Liver (tissue), 9 donors: ENCODE measurements around the gene CYP3A4. TPM values are rescaled to one million over a fixed set of nuclear protein-coding genes. Genes with fewer than 3 reads are reported as not detected.
A peak's percentile ranks its signal among the peaks of the same experiment; 100 is the strongest.

Experiments
- DNase-seq: peaks from one replicate; pipeline ENCODE4 v3.0.0-alpha.2; 2017; ENCODE audit warnings: low spot score
- H3K27ac ChIP-seq, 2 donors: one replicate each; pipeline ENCODE4 v1.7.0; 2013; ENCODE audit warnings: inconsistent platforms in 2 of 2, low read length in 2 of 2, control low read depth in 1 of 2, low read depth in 1 of 2, mild to moderate bottlenecking in 1 of 2
- H3K27me3 ChIP-seq, 4 donors: one replicate each; pipeline versions ENCODE4 v1.6.1 to v1.7.0; 2013; ENCODE audit warnings: low read length in 3 of 4, inconsistent platforms in 1 of 4, mild to moderate bottlenecking in 1 of 4, moderate library complexity in 1 of 4; ENCODE audit not compliant: control insufficient read depth in 4 of 4, insufficient read depth in 4 of 4
- H3K36me3 ChIP-seq, 4 donors: one replicate each; pipeline versions ENCODE4 v1.6.1 to v1.7.0; 2013; ENCODE audit warnings: low read length in 3 of 4, mild to moderate bottlenecking in 3 of 4, low read depth in 1 of 4, moderate library complexity in 1 of 4; ENCODE audit not compliant: control insufficient read depth in 4 of 4, insufficient read depth in 3 of 4
- H3K4me1 ChIP-seq, 4 donors: one replicate each; pipeline versions ENCODE4 v1.6.1 to v1.7.0; 2013; ENCODE audit warnings: low read length in 3 of 4, mild to moderate bottlenecking in 3 of 4, moderate library complexity in 1 of 4; ENCODE audit not compliant: control insufficient read depth in 4 of 4, insufficient read depth in 4 of 4
- H3K4me3 ChIP-seq, 3 donors: one replicate each; pipeline versions ENCODE4 v1.6.1 to v1.7.0; 2013; ENCODE audit warnings: low read length in 3 of 3, control low read depth in 1 of 3, low read depth in 1 of 3, mild to moderate bottlenecking in 1 of 3
- H3K9ac ChIP-seq, 2 donors: one replicate each; pipeline ENCODE4 v1.7.0; 2013; ENCODE audit warnings: low read length in 2 of 2, mild to moderate bottlenecking in 2 of 2, moderate library complexity in 2 of 2, control low read depth in 1 of 2, low read depth in 1 of 2
- H3K9me3 ChIP-seq, 4 donors: one replicate each; pipeline versions ENCODE4 v1.6.1 to v1.7.0; 2013; ENCODE audit warnings: low read length in 3 of 4; ENCODE audit not compliant: control insufficient read depth in 4 of 4
- ATF3 ChIP-seq: IDR thresholded peaks from 2 replicates; pipeline ENCODE4 v1.6.1; 2016; ENCODE audit warnings: antibody characterized with exemption
- CTCF ChIP-seq: fragments of 150-350 bp; IDR thresholded peaks from 2 replicates; pipeline ENCODE4 v1.5.1; 2017; ENCODE audit warnings: improper control_type of control experiment, low read depth, low read length; ENCODE audit not compliant: missing input control
- EGR1 ChIP-seq, 2 donors: IDR thresholded peaks; 2 replicates each; pipeline ENCODE4 v1.6.1; 2016 to 2018; ENCODE audit warnings: antibody characterized with exemption in 2 of 2, low read depth in 2 of 2
- FOXA1 ChIP-seq: IDR thresholded peaks from 2 replicates; pipeline ENCODE4 v1.6.1; 2016; ENCODE audit warnings: antibody characterized with exemption
- FOXA2 ChIP-seq: IDR thresholded peaks from 2 replicates; pipeline ENCODE4 v1.6.1; 2016; ENCODE audit warnings: antibody characterized with exemption
- GABPA ChIP-seq, 2 donors: IDR thresholded peaks in 1 of 2; conservative IDR thresholded peaks in 1 of 2; 2 replicates each; pipeline ENCODE4 v1.6.1; 2016; ENCODE audit warnings: antibody characterized with exemption in 2 of 2, mild to moderate bottlenecking in 1 of 2, moderate library complexity in 1 of 2
- HNF4A ChIP-seq, 2 donors: conservative IDR thresholded peaks; 2 replicates each; pipeline ENCODE4 v1.6.1; 2016; ENCODE audit warnings: antibody characterized with exemption in 2 of 2, mild to moderate bottlenecking in 2 of 2
- HNF4G ChIP-seq: IDR thresholded peaks from 2 replicates; pipeline ENCODE4 v1.6.1; 2016; ENCODE audit warnings: antibody characterized with exemption
- JUND ChIP-seq, 2 donors: IDR thresholded peaks; 2 replicates each; pipeline ENCODE4 v1.6.1; 2016; ENCODE audit warnings: antibody characterized with exemption in 2 of 2
- MAX ChIP-seq: IDR thresholded peaks from 2 replicates; pipeline ENCODE4 v1.6.1; 2016; ENCODE audit warnings: antibody characterized with exemption
- NR2F2 ChIP-seq: IDR thresholded peaks from 2 replicates; pipeline ENCODE4 v1.6.1; 2016; ENCODE audit warnings: antibody characterized with exemption
- RAD21 ChIP-seq, 2 donors: IDR thresholded peaks; 2 replicates each; pipeline ENCODE4 v1.6.1; 2016; ENCODE audit warnings: antibody characterized with exemption in 2 of 2, mild to moderate bottlenecking in 2 of 2
- REST ChIP-seq: IDR thresholded peaks from 2 replicates; pipeline ENCODE4 v1.6.1; 2016; ENCODE audit warnings: antibody characterized with exemption, mild to moderate bottlenecking
- RXRA ChIP-seq, 2 donors: IDR thresholded peaks; 2 replicates each; pipeline ENCODE4 v1.6.1; 2017 to 2018; ENCODE audit warnings: antibody characterized with exemption in 2 of 2, mild to moderate bottlenecking in 1 of 2
- SP1 ChIP-seq: IDR thresholded peaks from 2 replicates; pipeline ENCODE4 v1.6.1; 2018; ENCODE audit warnings: antibody characterized with exemption, mild to moderate bottlenecking
- TAF1 ChIP-seq: conservative IDR thresholded peaks from 2 replicates; pipeline ENCODE4 v1.6.1; 2016; ENCODE audit warnings: antibody characterized with exemption, mild to moderate bottlenecking
- YY1 ChIP-seq: IDR thresholded peaks from 2 replicates; pipeline ENCODE4 v1.6.1; 2016; ENCODE audit warnings: antibody characterized with exemption, mild to moderate bottlenecking
- ZBTB33 ChIP-seq: IDR thresholded peaks from 2 replicates; pipeline ENCODE4 v1.6.1; 2016; ENCODE audit warnings: antibody characterized with exemption
- WGBS: extraction: QIAGEN DNeasy Blood & Tissue Kit; methylation state at CpG from one replicate; pipeline ENCODE4 v1.1.7; 2013; 5-methylcytosine and 5-hydroxymethylcytosine counted together
- polyA plus RNA-seq, 2 donors: library from polyadenylated mRNA; stranded (reverse) in 1 of 2; unstranded in 1 of 2; fragments of 200-250 nt in 1 of 2; fragments of >200 nt in 1 of 2; fragmentation: Nextera tagmentation in 1 of 2; extraction: Ambion mirVana in 1 of 2; gene quantifications; one replicate each; pipeline versions ENCODE4 v1.2.1 to v1.2.3, GENCODE V29; 2013 to 2015
- total RNA-seq, 2 donors: library from RNA; depleted of rRNA; stranded (reverse); fragments of >200 nt; gene quantifications; one replicate each; pipeline ENCODE4 v1.2.3, GENCODE V29; 2014
- donor health status: healthy.
- donor health status: healthy.
- donor health status: healthy.
- donor health status: healthy.
- donor health status: healthy.

Gene CYP3A4
- total and polyA plus RNA-seq, 4 donors, result 0.51 to 1,082 (median 289) TPM

- Histone ChIP-seq H3K4me1 (peaks cover 0 to 24% (median 11%) of the 10 kb centered on the region in 4 donors), H3K36me3 (no peaks in the 10 kb centered on the region), H3K9me3 (no peaks in the 10 kb centered on the region), H3K4me3 (no peak overlapping the region), H3K27me3 (no peaks in the 10 kb centered on the region), H3K9ac (no peak overlapping the region), H3K27ac (peak overlapping the region; percentile 67 to 83)
- no peak for DNase-seq
- whole genome bisulfite sequencing, result 97% methylated on average over 2 of the region's 2 CpGs
- no peak for TF ChIP-seq TAF1
- TF ChIP-seq RAD21 (IDR thresholded peaks at IDR 0.05), result no peak
- no peak for TF ChIP-seq CTCF
- TF ChIP-seq ATF3, result no peak
- no peak for TF ChIP-seq YY1
- TF ChIP-seq FOXA1, result no peak
- no peak for TF ChIP-seq HNF4G
- no peak for TF ChIP-seq HNF4A (conservative IDR thresholded peaks at IDR 0.05)
- TF ChIP-seq REST, result no peak
- no peak for TF ChIP-seq SP1
- no peak for TF ChIP-seq NR2F2
- TF ChIP-seq FOXA2, result no peak
- TF ChIP-seq MAX, result no peak
- no peak for TF ChIP-seq RXRA (IDR thresholded peaks at IDR 0.05)
- no peak for TF ChIP-seq ZBTB33
- no peak for TF ChIP-seq GABPA (IDR thresholded peaks at IDR 0.05 in 1 of 2, conservative IDR thresholded peaks at IDR 0.05 in 1 of 2)
- TF ChIP-seq JUND (IDR thresholded peaks at IDR 0.05), result no peak
- TF ChIP-seq EGR1 (IDR thresholded peaks at IDR 0.05; ENCODE audit: low read depth in 2 of 2), result no peak
These were observed 42.6 kb downstream of the CYP3A4 start for GRCh38 chr7:99741441-99741795.
